Measurements from ENCODE around the gene WDR86.
A peak's percentile ranks its signal among the peaks of the same experiment; 100 is the strongest.

The WDR86 gene, protein sequence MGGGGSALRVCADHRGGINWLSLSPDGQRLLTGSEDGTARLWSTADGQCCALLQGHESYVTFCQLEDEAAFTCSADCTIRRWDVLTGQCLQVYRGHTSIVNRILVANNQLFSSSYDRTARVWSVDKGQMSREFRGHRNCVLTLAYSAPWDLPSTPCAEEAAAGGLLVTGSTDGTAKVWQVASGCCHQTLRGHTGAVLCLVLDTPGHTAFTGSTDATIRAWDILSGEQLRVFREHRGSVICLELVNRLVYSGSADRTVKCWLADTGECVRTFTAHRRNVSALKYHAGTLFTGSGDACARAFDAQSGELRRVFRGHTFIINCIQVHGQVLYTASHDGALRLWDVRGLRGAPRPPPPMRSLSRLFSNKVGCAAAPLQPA

GRCh38 chr7:151409667-151410404 is at the start of gene WDR86:
Gene WDR86 (minus strand): TSS chr7:151410038. CDS start chr7:151409589, 449 bp downstream.
- DNase-seq (no peak), ATAC-seq (no peak)

DNA sequence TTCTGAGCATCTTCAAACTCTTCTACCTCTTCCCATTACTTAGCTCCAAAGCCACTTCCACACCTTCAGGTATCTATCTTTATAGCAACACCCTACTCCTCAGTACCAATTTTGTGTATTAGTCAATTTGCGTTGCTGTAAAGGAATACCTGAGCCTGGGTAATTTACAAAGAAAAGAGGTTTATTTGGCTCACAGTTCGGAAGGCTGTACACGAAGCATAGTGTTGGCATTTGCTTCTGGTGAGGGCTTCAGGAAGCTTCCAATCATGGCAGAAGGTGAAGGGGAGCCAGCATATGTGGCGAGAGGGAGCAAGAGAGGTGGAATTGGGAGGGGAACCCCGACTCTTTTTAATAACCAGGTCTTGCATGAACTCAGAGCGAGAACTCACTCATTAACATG is 47.7 kb upstream of the WDR86 start:
- ATAC-seq (no peak), DNase-seq (no peak)

DNA sequence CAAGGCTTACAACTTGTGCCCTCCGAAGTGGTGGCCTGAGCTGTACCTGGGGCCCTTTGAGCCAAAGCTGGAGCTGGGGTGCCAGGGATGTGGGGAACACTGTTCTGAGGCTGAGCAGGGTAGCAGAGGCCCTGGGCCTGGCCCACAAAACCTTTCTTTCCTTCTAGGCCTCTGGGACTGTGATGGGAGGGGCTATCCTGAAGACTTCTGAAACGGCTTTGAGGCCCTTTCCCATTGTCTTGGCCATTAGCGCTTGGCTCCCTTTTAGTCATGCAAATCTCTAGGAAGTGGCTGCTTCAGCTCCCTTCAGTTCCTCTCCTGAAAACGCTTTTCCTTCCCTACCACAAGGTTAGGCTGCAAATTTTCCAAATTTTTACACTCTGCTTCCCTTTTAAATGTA is 46.9 kb upstream of the WDR86 start:
- no peak for DNase-seq

DNA sequence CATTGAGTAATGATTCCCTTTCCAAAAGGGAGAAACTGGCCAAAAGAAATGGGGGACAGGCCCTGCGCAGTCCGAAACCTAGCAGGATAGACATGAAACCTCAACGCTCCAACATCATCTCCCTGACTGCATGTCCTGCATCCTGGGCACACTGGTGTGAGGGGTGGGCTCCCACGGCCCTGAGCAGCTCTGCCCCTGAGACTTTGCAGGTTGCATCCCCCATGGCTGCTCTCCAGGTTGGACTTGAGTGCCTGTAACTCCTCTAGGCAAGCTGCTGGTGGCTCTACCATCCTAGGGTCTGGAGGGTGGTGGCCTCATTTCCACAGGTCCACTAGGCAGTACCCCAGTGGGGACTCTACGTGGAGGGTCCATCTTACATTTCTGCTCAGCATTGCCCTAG is 46.4 kb upstream of the WDR86 start:
- ATAC-seq = no peak
- no peak for DNase-seq

More for the DNA sequence above, 46.9 kb upstream of the WDR86 start:
- no peak for ATAC-seq

DNA sequence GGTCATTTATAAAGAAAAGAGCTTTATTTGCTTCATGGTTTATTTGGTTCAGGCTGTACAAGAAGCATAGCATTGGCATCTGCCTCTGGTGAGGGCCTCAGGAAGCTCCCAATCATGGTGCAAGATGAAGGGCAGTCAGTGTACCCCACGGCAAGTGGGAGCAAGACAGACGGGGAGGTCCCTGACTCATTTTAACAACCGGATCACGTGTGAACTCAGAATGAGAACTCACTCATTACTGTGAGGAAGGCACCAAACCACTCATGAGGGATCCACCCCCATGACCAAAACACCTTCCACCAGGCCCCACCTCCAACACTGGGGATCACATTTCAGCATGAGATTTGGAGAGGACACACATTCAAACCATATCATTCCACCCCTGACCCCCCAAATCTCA is 45.9 kb upstream of the WDR86 start:
- ATAC-seq = no peak
- DNase-seq = no peak

- DNase-seq = no peak
- ATAC-seq = no peak
Observed at GRCh38 chr7:151454932-151455530, 45.2 kb upstream of the WDR86 start.

GRCh38 chr7:151454305-151454704 is 44.5 kb upstream of the WDR86 start:
- no peak for ATAC-seq
- no peak for DNase-seq

DNA sequence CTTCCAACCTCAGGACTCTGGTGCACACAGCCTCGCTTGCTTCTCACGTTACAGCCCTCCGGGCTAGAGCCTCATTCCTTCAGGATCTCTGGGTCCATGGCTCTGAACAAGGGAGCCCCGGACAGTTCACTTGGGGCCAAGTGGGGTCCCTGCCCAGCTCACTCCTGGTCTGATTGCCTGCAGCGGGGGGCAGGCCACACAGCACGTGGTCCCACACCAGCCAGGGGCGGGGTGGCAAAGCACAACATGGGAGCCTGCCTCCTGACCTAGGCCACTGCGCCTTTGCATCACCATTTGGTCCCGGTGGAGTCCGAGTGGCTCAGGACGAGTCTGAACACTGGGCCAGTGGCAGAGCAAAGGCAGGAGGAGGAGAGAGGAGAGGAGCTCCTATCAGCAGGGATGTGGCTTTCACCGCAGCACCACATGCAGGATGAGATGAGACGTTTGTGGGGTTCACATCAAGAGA is 43.5 kb upstream of the WDR86 start:
- no peak for ATAC-seq

DNA sequence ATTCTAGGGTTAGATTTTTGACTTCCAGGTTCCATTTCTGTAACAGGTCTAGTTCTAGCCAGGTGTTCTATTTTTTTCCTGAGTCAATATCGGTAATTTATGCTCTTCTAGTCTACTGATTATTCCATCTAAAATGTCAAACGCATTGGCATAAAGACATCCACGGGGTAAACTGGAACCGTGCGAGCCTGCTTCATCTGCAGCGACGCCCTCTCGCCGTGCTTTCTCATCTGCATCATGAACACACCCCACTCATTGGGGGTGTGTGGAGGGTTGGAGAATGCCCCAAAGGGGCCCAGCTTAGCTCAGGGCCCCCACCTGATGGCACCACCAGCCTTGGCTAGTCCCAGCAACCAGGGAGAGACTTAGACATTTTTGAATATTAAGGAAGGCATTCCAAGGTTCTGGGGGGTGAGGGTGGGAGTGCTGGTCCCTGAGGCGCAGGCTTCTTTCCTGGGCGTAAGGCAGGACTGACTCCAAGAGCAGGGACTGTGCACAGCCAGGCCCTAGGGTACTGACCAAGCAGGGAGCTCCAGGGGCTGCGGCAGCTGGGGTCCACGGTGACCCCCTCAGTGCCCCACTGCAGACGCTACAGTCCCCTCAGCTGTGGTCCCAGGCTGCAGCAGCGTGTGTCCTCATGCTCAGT is 43.0 kb upstream of the WDR86 start:
- DNase-seq (no peak), ATAC-seq (no peak)

More for the DNA sequence above, 43.5 kb upstream of the WDR86 start:
- no peak for DNase-seq

DNA sequence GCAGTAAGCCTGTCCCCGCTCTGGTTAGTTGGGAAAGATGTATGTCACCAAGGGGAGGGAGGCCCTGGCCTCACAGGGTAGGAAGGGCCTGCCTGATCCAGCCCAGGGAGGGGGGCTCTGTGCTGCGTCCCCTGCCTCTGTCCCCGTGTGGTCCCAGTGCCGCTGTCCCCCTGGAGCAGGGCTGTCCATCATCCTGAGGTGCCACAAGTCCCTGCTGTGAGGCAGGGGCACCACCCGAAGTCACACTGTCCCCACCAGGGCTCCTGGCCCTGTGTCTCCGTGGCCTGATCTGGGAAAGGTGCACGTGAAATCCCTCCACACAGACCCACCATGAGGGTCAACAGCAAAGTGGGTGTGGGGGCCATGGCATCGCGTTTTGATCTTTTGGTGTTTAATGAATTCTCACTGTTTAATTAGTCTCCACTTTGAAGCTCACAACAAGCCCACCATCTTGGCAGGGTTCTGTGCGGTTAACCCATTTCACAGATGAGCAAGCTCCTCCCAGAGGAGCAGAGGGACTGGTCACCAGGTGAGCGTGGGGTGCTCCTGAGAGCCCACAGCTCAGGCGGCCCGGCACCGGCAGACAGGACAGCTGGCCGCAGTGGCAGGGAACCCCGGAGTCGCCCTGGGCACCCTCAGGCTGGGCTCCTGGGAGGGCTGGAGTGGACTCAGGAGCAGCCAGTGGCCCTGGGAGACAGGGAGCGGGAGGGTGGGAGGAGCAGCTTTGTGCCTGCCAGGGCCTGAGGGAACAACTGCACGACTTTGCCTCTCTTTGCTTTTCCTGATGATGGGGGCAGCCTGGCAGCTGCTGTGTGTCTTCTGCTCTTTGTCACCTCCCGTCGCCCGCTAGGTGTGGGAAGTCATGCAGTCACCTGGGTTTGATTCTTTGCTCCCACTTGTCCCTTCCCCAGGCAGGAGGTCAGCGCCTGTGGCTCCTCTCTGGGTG is 42.1 kb upstream of the WDR86 start:
- DNase-seq (no peak), ATAC-seq (no peak)

- no peak for ATAC-seq
Observed at GRCh38 chr7:151451156-151451555, 41.3 kb upstream of the WDR86 start.

DNA sequence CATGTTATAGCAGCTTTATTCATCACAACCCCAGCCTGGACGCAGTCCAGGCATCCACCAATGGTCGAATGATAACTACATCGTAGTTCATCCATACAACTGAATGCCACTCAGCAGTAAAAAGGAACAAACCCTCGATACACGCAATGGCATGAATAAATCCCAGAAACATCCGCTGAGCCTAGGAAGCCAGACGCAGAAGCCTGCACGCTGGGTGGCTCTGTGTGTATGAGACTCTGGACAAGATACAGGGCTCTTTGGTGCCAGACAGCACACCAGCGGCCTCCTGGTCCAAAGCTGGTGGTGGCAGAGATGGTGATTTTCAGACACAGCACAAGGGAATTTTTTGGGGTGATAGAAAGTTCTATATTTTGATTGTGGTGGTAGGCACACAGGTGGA is 40.2 kb upstream of the WDR86 start:
- DNase-seq = no peak
- ATAC-seq = no peak

More at GRCh38 chr7:151451156-151451555, 41.3 kb upstream of the WDR86 start:
- no peak for DNase-seq

DNA sequence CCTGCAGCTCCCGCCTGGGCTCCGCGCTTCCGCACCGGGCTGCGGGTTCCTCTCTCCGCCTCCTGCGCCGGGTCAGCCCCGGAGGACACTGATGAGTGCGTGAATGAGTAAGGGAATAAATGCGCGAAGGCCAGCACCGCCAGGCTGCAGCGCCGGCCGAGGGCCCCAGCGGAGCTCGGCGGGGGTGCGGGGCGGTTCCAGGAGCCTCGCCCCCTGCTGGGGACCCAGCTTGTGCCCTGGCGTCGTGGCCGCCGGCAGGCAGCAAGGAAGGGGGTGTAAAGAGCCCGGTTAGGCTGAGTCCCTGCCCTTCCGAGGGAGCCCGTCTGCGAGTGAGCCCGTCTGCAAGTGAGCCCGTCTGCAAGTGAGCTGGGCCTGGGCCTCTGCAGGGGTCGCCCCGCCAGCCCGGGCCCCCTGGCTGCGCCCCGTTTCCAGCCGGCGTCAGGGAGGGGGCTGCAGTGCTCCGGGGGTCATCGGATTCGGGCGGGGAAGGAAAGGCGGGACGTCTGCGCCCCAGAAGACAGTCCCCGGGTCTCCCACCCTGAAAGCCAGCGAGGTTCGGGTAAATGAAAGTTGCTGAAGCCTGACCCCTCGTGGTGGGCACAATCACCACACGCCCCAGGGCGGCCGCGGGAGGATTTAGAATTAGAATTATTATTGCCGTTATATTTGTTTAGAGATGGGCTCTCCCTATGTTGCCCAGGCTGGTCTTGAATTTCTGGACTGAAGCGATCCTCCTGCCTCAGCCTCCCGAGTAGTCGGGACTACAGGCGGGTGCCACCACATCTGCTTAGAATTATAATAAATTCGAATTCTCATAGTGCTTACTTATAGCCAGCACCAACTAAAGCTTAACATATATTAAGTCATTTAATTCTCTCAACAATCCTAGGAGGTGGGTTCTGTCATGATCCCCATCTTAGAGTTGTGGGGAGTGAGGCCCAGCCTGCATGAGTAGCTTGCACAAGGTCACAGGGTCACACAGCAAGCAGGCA is 38.7 kb upstream of the WDR86 start:
- peak; percentile 78 for ATAC-seq

DNA sequence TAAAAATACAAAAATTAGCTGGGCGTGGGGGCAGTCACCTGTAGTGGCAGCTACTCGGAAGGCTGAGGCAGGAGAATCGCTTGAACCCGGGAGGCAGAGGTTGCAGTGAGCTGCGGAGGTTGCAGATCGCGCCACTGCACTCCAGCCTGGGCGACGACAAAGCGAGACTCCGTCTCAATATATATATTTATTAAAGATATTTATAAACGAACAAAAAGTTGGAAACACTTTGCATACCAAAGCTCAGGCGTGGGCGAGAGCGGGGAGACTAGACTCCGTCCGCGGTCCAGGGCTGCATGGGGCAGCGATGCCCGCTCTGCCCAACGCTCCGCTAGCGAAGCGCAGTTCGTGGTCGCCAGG is 38.0 kb upstream of the WDR86 start:
- DNase-seq (no peak), ATAC-seq (no peak)

More for the DNA sequence above, 38.7 kb upstream of the WDR86 start:
- DNase-seq = peak; percentile 83

GRCh38 chr7:151447312-151447711 is 37.5 kb upstream of the WDR86 start:
- DNase-seq (no peak), ATAC-seq (no peak)

GRCh38 chr7:151446412-151446811 is 36.6 kb upstream of the WDR86 start:
- ATAC-seq = no peak
- DNase-seq = no peak

DNA sequence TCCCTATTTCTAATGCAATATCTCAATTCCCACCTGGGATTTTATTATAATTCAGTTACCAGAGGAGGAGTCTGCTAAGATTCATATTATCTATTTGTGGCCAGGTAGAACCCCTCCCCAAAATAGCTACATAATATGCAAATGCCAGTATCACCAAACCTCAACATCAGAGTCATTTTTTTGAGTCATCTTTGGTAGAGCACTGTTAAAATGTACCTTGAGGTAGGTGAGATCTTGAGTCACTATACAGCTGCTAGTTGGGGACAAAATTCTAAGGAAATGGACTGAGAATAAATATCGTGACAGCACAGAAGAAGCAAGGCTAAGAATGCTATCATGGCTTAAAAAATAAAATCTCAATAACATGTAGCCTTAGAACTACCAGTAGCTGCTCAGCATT is 34.8 kb upstream of the WDR86 start:
- DNase-seq = no peak
- peak; percentile 55 for ATAC-seq

DNA sequence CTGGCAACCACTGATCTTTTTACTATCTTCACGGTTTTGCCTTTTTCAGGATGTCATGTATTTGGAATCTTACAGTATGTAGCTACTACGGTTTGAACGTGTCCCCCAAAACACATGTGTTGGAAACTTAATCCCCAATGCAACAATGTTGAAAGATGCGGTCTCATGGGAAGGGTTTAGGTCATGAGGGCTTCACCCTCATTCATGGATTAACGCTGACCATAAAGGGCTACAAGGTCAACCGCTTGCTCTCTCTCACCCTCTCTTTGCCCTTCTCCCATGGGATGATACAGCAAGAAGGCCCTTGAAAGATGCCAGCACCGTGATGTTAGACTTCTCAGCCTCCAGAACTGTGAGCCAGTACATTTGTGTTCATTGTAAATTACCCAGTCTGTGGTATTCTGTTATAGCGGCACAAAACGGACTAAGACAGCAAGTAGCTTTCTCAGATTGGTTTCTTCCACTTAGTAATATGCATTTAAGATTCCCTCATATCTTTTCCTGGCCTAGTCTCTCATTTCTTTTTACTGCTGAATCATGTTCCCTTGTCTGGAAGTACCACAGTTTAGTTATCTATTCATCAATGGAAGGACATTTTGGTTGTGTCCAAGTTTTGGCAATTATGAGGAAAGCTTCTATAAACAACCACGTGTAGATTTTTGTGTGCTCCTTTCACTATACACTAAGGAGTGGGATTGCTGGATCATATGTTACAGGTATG is 33.1 kb upstream of the WDR86 start:
- DNase-seq (no peak), ATAC-seq (no peak)

DNA sequence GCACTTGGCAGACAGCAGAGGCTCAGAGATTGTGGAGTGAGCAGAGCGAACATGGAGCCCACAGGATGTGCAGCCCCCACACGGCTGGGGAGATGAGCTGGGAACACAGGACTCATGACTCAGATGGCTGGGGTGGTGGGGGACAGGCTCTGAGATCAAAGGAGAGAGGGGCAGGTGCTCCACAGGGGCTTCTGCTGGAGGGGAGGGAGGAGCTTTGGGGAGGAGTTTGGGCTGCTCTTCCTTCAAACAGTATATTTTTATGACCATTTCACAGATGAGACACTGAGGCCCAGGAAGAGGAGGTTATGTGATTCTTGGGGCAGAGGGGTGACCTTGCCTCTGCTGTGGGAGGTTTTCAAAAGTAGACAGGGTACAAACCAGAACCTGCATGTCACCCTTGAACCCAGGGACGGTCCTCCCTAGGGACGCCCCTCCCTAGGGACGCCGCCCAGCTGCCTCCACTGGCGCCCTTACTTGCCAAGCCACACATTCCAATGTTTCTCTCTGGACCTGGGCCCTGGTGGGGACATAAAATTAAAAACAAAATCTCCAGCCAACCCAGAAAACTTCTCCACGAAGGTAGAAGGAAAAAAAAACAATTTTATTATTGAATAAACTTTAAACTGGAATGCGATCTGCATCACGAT is 31.1 kb upstream of the WDR86 start:
- DNase-seq = no peak
- ATAC-seq = peak; percentile 41

Measured in stimulated activated naive CD8-positive, alpha-beta T cell treated with anti-CD3 and anti-CD28 coated beads, Interleukin-15, Interleukin-2, amounts not matched to agents 100 U/mL and 50 U/mL, for 24 hours (primary cell).